Activated CD8-positive, alpha-beta memory T cell treated with anti-CD3 and anti-CD28 coated beads, Interleukin-2, amount 50 U/mL, for 24 hours (primary cell): ENCODE results near the gene TMEM106C.
A peak's percentile ranks its signal among the peaks of the same experiment; 100 is the strongest.

Experiments used
- DNase-seq: peaks from one replicate; pipeline ENCODE4 v3.0.0-alpha.2; 2020; ENCODE audit errors: extremely low read depth

Gene TMEM106C

GRCh38 chr12:47963340-47964040, at the start of gene TMEM106C:
TMEM106C (plus strand) TSS chr12:47963596; CDS start chr12:47964237, 641 bp downstream.
- DNase-seq, result peak; percentile 70

GRCh38 chr12:47920913-47921312, 42.5 kb upstream of the TMEM106C start:
- no peak for DNase-seq

GRCh38 chr12:47921907-47922306, 41.5 kb upstream of the TMEM106C start:
- no peak for DNase-seq

- no peak for DNase-seq
Observed at GRCh38 chr12:47927346-47927745, 36.0 kb upstream of the TMEM106C start.

- DNase-seq, result no peak
Observed at GRCh38 chr12:47930634-47931033, 32.8 kb upstream of the TMEM106C start.

- DNase-seq, result no peak
Observed at GRCh38 chr12:47931187-47931586, 32.2 kb upstream of the TMEM106C start.

GRCh38 chr12:47935184-47935583, 28.2 kb upstream of the TMEM106C start:
- no peak for DNase-seq

GRCh38 chr12:47938093-47938492, 25.3 kb upstream of the TMEM106C start:
- DNase-seq, result no peak

- no peak for DNase-seq
Observed at GRCh38 chr12:47938594-47938993, 24.8 kb upstream of the TMEM106C start.

- DNase-seq, result no peak
Observed at GRCh38 chr12:47939009-47939601, 24.3 kb upstream of the TMEM106C start.

- no peak for DNase-seq
Observed at GRCh38 chr12:47940773-47941474, 22.5 kb upstream of the TMEM106C start.

GRCh38 chr12:47941475-47941780, 22.0 kb upstream of the TMEM106C start:
- DNase-seq, result no peak

- no peak for DNase-seq
Observed at GRCh38 chr12:47941871-47942613, 21.4 kb upstream of the TMEM106C start.

GRCh38 chr12:47942614-47943225, 20.7 kb upstream of the TMEM106C start:
- no peak for DNase-seq

GRCh38 chr12:47943623-47944340, 19.6 kb upstream of the TMEM106C start:
- DNase-seq, result no peak

GRCh38 chr12:47944685-47945340, 18.6 kb upstream of the TMEM106C start:
- no peak for DNase-seq

GRCh38 chr12:47945341-47945728, 18.1 kb upstream of the TMEM106C start:
- no peak for DNase-seq

GRCh38 chr12:47946413-47947323, 16.7 kb upstream of the TMEM106C start:
- DNase-seq, result no peak

GRCh38 chr12:47947341-47947740, 16.1 kb upstream of the TMEM106C start:
- no peak for DNase-seq
